WTC11 (cell line): ENCODE results near the gene AMER3. TPM values are rescaled to one million over a fixed set of nuclear protein-coding genes. Genes with fewer than 3 reads are reported as not detected.

ENCODE experiments used
- ATAC-seq: fragments of 200-7000 bp; cut with Tn5 transposase; 2 replicates; pipeline ENCODE4 v1.10.0; 2021; ENCODE audit warnings: mild to moderate bottlenecking, moderate library complexity
- CTCF ChIA-PET: fragments of 300-600 bp; sonication (Branson Sonifier 250); formaldehyde crosslinking; loops from one replicate; lab custom pipeline; 2021; ENCODE audit warnings: antibody characterized with exemption; lab: Charles Lee
- POLR2A ChIA-PET: fragments of 350-600 bp; sonication (Branson Sonifier 250); formaldehyde crosslinking; loops from one replicate; lab custom pipeline; 2021; ENCODE audit warnings: antibody characterized with exemption; lab: Charles Lee
- DNase-seq: peaks from one replicate; pipeline ENCODE4 v3.0.0; 2021; ENCODE audit warnings: low spot score
- H3K27ac Mint-ChIP-seq: 2 replicates; pipeline ENCODE4 v1.8.0; 2021; ENCODE audit warnings: mixed read lengths
- H3K27me3 Mint-ChIP-seq: 2 replicates; pipeline ENCODE4 v1.8.0; 2021; ENCODE audit warnings: low read depth, mild to moderate bottlenecking, moderate library complexity, mixed read lengths
- H3K36me3 Mint-ChIP-seq: 2 replicates; pipeline ENCODE4 v1.8.0; 2021; ENCODE audit warnings: mixed read lengths
- H3K4me1 Mint-ChIP-seq: 2 replicates; pipeline ENCODE4 v1.8.0; 2022; ENCODE audit warnings: mixed read lengths
- H3K4me3 Mint-ChIP-seq: 2 replicates; pipeline ENCODE4 v1.8.0; 2021; ENCODE audit warnings: mild to moderate bottlenecking, moderate library complexity, mixed read lengths
- H3K9me3 Mint-ChIP-seq: 2 replicates; pipeline ENCODE4 v1.8.0; 2021; ENCODE audit warnings: mixed read lengths
- ATF3 ChIP-seq: sonication (generic); formaldehyde crosslinking; conservative IDR thresholded peaks from 2 replicates; pipeline ENCODE4 v1.8.1; 2022; ENCODE audit warnings: mild to moderate bottlenecking, missing genetic modification reagents
- CBFB ChIP-seq: sonication (generic); formaldehyde crosslinking; IDR thresholded peaks from 2 replicates; pipeline ENCODE4 v1.8.1; 2022; ENCODE audit warnings: mild to moderate bottlenecking, low read depth, missing genetic modification reagents
- FOXP4 ChIP-seq: sonication (generic); formaldehyde crosslinking; IDR thresholded peaks from 2 replicates; pipeline ENCODE4 v1.8.0; 2022; ENCODE audit warnings: mild to moderate bottlenecking, missing genetic modification reagents
- GABPB1 ChIP-seq: sonication (generic); formaldehyde crosslinking; IDR thresholded peaks from 2 replicates; pipeline ENCODE4 v1.8.1; 2023; ENCODE audit warnings: mild to moderate bottlenecking, missing genetic modification reagents
- JAZF1 ChIP-seq: fragments of 250-450 bp; sonication (Bioruptor Pico); IDR thresholded peaks from 2 replicates; pipeline ENCODE4 v1.9.0; 2021; ENCODE audit warnings: moderate library complexity, mild to moderate bottlenecking, inconsistent platforms
- MAX ChIP-seq: sonication (generic); formaldehyde crosslinking; IDR thresholded peaks from 2 replicates; pipeline ENCODE4 v1.8.0; 2022; ENCODE audit warnings: mild to moderate bottlenecking, missing genetic modification reagents
- MXD4 ChIP-seq: fragments of 250-450 bp; sonication (Bioruptor Pico); IDR thresholded peaks from 2 replicates; pipeline ENCODE4 v1.8.0; 2021; ENCODE audit warnings: mild to moderate bottlenecking, moderate library complexity, borderline replicate concordance
- PRRX2 ChIP-seq: fragments of 250-450 bp; sonication (Bioruptor Pico); IDR thresholded peaks from 2 replicates; pipeline ENCODE4 v1.8.0; 2021; ENCODE audit warnings: mild to moderate bottlenecking
- SOX15 ChIP-seq: fragments of 250-450 bp; sonication (Bioruptor Pico); IDR thresholded peaks from 2 replicates; pipeline ENCODE4 v1.9.0; 2021; ENCODE audit warnings: mild to moderate bottlenecking
- TCF7 ChIP-seq: sonication (generic); formaldehyde crosslinking; IDR thresholded peaks from 2 replicates; pipeline ENCODE4 v1.8.0; 2022; ENCODE audit warnings: mild to moderate bottlenecking, low read depth, missing genetic modification reagents, moderate library complexity
- USF1 ChIP-seq: sonication (generic); formaldehyde crosslinking; IDR thresholded peaks from 2 replicates; pipeline ENCODE4 v1.8.0; 2022; ENCODE audit warnings: mild to moderate bottlenecking, missing genetic modification reagents
- ZNF416 ChIP-seq: fragments of 250-450 bp; sonication (Bioruptor Pico); IDR thresholded peaks from 2 replicates; pipeline ENCODE4 v1.9.0; 2021; ENCODE audit warnings: mild to moderate bottlenecking, inconsistent platforms
- ZNF671 ChIP-seq: fragments of 250-450 bp; sonication (Bioruptor Pico); IDR thresholded peaks from 2 replicates; pipeline ENCODE4 v1.8.0; 2021; ENCODE audit warnings: mild to moderate bottlenecking
- total RNA-seq: library from RNA; stranded (reverse); gene quantifications from 3 replicates; pipeline ENCODE4 v1.2.3, GENCODE V29; 2021
- TF ChIP-seq, protein P1 (sequence below): sonication (generic); formaldehyde crosslinking; IDR thresholded peaks from 2 replicates; pipeline ENCODE4 v1.8.1; 2023; ENCODE audit warnings: mild to moderate bottlenecking, moderate library complexity, missing genetic modification reagents
- TF ChIP-seq, protein P2 (sequence below): sonication (generic); formaldehyde crosslinking; IDR thresholded peaks from 2 replicates; pipeline ENCODE4 v1.8.1; 2023; ENCODE audit warnings: mild to moderate bottlenecking, missing genetic modification reagents, moderate library complexity

AMER3 gene
- total RNA-seq, 1 experiment from 2014 or later = 0.13 TPM

GRCh38 chr2:130743278-130743677 lies 12.1 kb upstream of the AMER3 start (continued):
- TF ChIP-seq USF1 (no peak), ZNF671 (CRISPR knock-in tag) (no peak), MXD4 (CRISPR knock-in tag) (no peak)
- TF ChIP-seq, protein P1, sequence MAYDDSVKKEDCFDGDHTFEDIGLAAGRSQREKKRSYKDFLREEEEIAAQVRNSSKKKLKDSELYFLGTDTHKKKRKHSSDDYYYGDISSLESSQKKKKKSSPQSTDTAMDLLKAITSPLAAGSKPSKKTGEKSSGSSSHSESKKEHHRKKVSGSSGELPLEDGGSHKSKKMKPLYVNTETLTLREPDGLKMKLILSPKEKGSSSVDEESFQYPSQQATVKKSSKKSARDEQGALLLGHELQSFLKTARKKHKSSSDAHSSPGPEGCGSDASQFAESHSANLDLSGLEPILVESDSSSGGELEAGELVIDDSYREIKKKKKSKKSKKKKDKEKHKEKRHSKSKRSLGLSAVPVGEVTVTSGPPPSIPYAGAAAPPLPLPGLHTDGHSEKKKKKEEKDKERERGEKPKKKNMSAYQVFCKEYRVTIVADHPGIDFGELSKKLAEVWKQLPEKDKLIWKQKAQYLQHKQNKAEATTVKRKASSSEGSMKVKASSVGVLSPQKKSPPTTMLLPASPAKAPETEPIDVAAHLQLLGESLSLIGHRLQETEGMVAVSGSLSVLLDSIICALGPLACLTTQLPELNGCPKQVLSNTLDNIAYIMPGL (CRISPR knock-in tag) = no peak
- TF ChIP-seq, all 79 proteins: peak for 0

- DNase-seq = no peak
- POLR2A ChIA-PET = no interaction called here
- H3K27ac Mint-ChIP-seq = no peak overlapping the region
Measured at GRCh38 chr2:130744287-130745117, 10.8 kb upstream of the AMER3 start.

DNA sequence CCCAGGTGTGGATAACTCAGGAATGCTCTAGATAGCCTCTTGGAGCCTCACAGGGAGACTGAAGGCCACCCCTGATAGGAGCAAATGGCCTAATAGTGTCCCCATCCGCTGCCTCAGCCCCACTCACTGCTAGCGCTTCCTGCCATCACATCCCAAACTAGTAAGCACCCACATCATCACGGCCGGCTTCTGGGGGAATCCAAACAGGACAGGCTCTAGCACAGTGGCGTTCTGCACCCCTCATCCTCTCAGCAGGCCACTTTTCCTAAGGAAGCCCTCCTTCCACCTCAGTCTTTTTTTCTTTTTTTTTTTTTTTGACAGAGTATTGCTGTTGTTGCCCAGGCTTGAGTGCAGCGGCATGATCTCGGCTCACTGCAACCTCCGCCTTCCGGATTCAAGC lies 6.3 kb upstream of the AMER3 start:
- ATAC-seq = no peak
- TF ChIP-seq TCF7 (CRISPR knock-in tag) (no peak), ATF3 (CRISPR knock-in tag) (no peak)
- no peak for DNase-seq
- no peak overlapping the region for H3K27ac Mint-ChIP-seq
- no peaks in the 10 kb centered on the region for H3K36me3 Mint-ChIP-seq
- H3K9me3 Mint-ChIP-seq = no peaks in the 10 kb centered on the region
- H3K4me1 Mint-ChIP-seq = peaks cover 6% of the 10 kb centered on the region
- H3K4me3 Mint-ChIP-seq = no peak overlapping the region
- CTCF ChIA-PET = interaction anchor here (0.5 kb wide), 1 partner anchor 124 kb away, joined by 3 read pairs; no protein-coding TSS in a partner anchor
- POLR2A ChIA-PET = no interaction called here
- peaks cover 6% of the 10 kb centered on the region for H3K27me3 Mint-ChIP-seq

More at GRCh38 chr2:130744287-130745117, 10.8 kb upstream of the AMER3 start:
- no peak for TF ChIP-seq FOXP4 (CRISPR knock-in tag)
- TF ChIP-seq CBFB = no peak
- TF ChIP-seq MAX (CRISPR knock-in tag) = no peak
- TF ChIP-seq PRRX2 = no peak
- peak; percentile 32; the same call in 1 of the 2 replicates for TF ChIP-seq GABPB1 (CRISPR knock-in tag)
- TF ChIP-seq, protein P2, sequence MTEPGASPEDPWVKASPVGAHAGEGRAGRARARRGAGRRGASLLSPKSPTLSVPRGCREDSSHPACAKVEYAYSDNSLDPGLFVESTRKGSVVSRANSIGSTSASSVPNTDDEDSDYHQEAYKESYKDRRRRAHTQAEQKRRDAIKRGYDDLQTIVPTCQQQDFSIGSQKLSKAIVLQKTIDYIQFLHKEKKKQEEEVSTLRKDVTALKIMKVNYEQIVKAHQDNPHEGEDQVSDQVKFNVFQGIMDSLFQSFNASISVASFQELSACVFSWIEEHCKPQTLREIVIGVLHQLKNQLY (CRISPR knock-in tag) = no peak
- TF ChIP-seq JAZF1 (CRISPR knock-in tag) = no peak
- no peak for TF ChIP-seq ZNF416
- no peak for TF ChIP-seq SOX15 (CRISPR knock-in tag)
- Mint-ChIP-seq H3K27me3 (no peaks in the 10 kb centered on the region), H3K4me3 (no peak overlapping the region), H3K36me3 (no peaks in the 10 kb centered on the region), H3K4me1 (peaks cover 11% of the 10 kb centered on the region), H3K9me3 (no peaks in the 10 kb centered on the region)
- CTCF ChIA-PET = interaction anchor here (0.8 to 1.1 kb wide), 4 partner anchors 12 to 53 kb away, joined by 3 to 4 read pairs (median 4); no protein-coding TSS in a partner anchor
- ATAC-seq = peak; percentile 61
